ENCODE data around the gene NET1.

The NET1 gene

GRCh38 chr10:5490698-5491464 is 78.5 kb downstream of the NET1 start:
- TF ChIP-seq CTCF (conservative IDR thresholded peaks at IDR 0.05) = no peak

GRCh38 chr10:5491477-5491876 is 79.1 kb downstream of the NET1 start:
- TF ChIP-seq CTCF (conservative IDR thresholded peaks at IDR 0.05) = no peak
- no peak overlapping the region for H3K27ac ChIP-seq

More at GRCh38 chr10:5490698-5491464, 78.5 kb downstream of the NET1 start:
- H3K27ac ChIP-seq = no peak overlapping the region

- TF ChIP-seq CTCF (conservative IDR thresholded peaks at IDR 0.05) = no peak
- H3K27ac ChIP-seq = peak overlapping the region; percentile 61; the same call in 1 of the 2 replicates
Measured at GRCh38 chr10:5492322-5492855, 80.0 kb downstream of the NET1 start.

GRCh38 chr10:5492929-5493576 is 80.7 kb downstream of the NET1 start:
- TF ChIP-seq CTCF (conservative IDR thresholded peaks at IDR 0.05) = no peak
- peak overlapping the region; percentile 61 for H3K27ac ChIP-seq

GRCh38 chr10:5493691-5494090 is 81.3 kb downstream of the NET1 start:
- no peak for TF ChIP-seq CTCF (conservative IDR thresholded peaks at IDR 0.05)
- H3K27ac ChIP-seq = peak overlapping the region; percentile 61

- peak overlapping the region; percentile 61 for H3K27ac ChIP-seq
- TF ChIP-seq CTCF (conservative IDR thresholded peaks at IDR 0.05) = no peak
Measured at GRCh38 chr10:5494611-5495010, 82.3 kb downstream of the NET1 start.

Measured in VCaP (cell line).